ENCODE measurements around the gene LSMEM2.

- TF ChIP-seq CTCF (IDR thresholded peaks at IDR 0.05) (no peak), POLR2AphosphoS5 (IDR thresholded peaks at IDR 0.05) (no peak), POLR2A (IDR thresholded peaks at IDR 0.05) (no peak), EP300 (IDR thresholded peaks at IDR 0.05) (no peak)
These were observed 47.3 kb downstream of the LSMEM2 start for GRCh38 chr3:50326182-50326541.
